GM19025 (cell line): ENCODE measurements around the gene L2HGDH.

Experiments
- ATAC-seq: cut with Tn5 transposase; IDR thresholded peaks from one replicate; pipeline ENCODE4 v1.9.1; 2021; ENCODE audit warnings: mild to moderate bottlenecking, low read depth, moderate library complexity; ENCODE audit not compliant: unreplicated experiment

L2HGDH gene

DNA sequence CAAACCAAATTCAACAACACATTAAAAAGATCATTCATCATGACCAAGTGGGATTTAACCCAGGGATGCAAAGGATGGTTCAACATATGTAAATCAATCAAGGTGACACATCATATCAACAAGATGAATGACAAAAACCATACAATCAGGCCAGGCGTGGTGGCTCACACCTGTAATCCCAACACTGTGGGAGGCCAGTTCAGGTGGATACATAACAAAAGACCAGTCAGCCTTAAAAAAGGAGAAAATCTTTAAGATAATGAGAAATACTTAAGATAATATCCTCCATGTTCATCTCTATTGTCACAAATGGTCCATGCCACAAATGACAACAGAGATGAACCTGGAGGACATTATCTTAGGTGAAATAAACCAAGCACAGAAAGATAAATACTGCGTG is 12.4 kb downstream of the L2HGDH start:
- ATAC-seq: no peak

DNA sequence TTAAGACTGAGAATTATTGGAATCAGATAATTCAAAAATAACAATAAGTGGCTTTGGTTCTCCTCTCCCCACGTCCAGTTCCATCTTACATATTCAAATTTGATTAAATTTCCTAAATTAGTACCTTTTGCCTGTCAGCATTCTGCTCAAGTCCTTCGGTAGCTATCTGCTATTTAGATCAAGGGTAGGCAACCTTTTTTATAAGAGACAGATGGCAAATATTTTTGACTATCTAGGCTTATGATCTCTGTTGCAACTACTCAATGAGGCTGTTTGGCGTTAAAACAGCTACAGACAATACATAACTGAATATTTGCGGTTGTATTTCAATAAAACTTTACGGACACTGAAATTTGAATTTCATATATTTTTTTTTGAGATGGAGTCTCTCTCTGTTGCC is 21.7 kb downstream of the L2HGDH start:
- ATAC-seq: no peak

DNA sequence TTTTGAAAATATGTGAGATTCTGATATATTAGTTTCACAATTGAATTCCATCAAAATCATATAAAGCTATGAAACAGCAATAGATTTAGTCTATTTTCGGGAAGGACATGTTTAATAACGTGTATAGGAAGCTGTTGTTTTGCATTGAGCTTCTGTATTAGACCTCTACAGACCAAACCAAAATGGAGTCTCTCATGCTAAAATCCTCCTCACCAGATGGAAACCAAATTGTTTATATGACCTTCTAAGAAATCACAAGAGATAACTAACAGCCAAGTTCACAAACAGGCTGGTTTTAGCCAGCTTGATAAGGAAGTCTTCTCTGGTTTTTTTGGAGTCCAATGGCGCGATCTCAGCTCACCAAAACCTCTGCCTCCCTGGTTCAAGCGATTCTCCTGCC is 23.9 kb downstream of the L2HGDH start:
- ATAC-seq: no peak

DNA sequence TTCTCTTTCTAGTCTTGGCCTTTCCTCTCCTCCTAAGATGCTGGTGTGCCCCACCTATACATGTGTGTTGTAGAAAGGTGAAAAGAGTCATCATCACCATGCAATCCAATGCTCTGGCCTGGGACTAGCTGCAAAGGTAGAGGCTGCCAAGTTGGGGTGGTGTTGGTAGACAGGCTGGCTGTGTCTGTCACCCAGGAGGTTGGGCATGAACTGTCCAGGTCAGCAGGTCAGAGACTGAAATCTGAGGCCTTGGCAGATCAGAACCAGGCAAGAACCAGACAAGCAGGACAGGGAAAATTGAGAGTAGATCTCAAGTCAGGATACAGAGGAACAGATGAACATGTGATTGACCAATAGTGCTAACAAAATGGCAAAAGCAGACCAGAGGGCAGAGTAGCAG is 26.2 kb downstream of the L2HGDH start:
- ATAC-seq: no peak

DNA sequence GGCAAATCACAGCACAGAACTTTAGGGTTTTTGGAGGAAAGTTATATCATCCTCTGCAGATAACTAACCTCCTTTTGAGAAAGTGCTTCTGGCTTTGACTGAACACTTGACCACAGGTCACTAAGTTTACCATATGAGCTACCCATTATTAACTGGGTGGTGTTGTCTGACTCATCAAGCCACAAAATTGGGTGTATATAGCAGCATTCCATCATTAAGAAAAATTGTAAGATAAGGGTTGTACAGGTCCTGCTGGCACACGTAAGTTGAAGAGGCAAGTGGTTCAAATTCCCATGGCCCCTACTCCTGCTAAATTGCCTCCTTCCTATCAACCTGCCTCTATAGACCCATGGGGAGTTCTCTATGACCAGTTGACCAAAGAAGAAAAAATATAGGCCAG is 39.5 kb downstream of the L2HGDH start:
- no peak for ATAC-seq

DNA sequence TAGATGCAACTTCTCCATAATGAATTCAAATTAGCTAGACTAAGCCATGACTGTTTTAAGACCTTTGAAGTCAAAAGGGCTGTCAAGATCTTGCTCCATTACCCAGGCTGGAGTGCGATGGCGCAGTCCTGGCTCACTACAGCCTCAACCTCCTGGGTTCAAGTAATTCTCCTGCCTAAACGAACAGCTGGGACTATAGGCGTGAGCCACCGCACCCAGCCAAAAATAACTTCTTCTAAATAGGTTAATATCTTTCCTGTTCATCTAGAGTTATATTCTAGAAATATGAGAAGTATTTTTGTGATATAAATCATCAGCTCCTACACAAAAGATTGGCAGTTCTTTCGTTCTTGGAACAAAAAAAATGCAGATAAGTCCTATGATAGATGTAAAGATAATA is 41.1 kb downstream of the L2HGDH start:
- no peak for ATAC-seq

DNA sequence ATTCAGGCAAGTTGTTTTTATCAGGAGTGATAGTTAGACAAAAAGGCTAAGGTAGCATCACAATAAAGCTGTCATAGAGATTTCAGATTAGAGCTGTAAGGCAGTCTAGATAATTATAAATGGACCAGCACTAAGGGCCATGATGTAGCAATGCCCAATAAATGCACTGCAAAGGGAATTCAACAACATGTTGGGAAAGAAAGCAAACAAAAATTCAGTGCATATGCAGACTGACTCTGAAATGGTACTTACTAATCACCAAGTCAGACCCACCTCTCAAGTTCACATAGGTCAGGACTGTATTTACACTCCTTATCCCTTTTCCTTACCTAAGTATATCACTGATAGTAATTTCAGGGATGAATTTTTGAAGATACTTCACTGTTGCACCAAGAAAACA is 47.0 kb downstream of the L2HGDH start:
- ATAC-seq: no peak

DNA sequence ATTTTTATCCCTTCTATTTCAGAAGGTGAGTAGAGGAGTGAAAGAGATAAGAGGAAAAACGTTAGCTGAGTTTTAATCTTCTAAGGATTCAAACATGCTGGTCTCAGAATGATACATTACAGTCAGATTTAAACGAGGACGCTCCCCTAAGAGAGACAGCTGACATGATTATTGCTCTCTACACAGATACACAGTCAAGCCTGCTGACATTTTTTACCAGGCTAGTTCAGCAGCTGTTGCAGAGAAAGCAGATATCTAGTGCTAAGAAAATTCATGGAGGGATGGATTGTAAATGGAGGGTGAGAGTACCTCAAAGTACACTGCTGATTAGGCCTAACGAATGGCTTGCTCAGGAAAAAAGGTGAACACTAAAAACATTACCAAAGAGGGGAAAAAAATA is 48.7 kb downstream of the L2HGDH start:
- ATAC-seq: no peak

DNA sequence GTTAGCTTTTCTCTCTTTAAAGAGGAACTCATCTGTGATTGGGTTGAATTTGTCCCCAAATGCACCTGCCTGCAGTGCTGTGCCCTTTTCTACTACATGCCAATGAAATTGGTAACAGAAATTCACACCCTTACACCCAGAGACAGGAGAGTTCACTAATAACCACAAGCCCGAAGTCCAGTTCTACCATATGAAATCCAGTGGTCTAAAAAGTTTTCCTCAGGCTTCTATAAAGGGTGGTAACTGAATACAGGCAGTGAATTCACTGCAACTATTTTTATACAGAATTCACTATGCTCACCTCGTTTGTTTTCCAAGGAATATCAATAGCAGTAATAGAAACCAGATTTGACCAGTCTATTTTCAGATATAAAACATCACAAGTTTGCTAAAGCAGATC is 49.2 kb downstream of the L2HGDH start:
- no peak for ATAC-seq

DNA sequence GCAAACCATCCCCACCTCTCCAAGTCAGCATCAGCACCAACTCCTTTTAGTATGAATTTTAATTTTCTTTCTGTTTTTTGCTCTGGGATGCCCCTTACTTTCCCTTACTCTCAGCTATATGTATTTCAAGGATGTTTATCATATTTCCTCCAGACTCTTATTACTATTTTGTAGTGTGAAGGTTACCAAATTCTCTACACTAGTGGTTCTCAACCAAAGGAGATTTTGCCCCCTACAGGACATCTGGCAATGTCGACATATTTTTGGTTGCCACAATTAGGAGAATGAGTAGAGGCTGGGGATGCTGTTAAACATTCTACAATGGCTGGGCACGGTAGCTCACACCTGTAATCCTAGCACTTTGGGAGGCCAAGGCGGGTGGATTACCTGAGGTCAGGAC is 51.5 kb downstream of the L2HGDH start:
- ATAC-seq: no peak

DNA sequence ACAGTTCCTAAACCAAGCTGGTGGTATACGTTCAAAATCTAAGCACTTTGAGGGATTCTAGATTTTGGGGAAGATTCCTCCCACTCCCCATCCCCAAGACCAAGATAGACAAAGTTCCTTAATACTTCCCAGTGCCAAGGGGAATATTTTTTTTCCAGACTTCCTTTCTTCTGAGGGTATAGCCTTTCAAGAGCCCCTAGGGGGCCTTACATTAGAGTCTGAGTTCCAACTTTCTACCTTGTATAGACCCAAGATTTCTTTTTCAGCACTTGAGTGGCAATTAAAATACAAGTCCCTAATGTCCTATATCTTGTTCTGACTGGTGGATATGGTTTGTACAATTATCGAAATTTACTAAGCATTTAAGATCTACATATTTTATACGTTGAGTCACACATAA is 52.0 kb downstream of the L2HGDH start:
- ATAC-seq: no peak

DNA sequence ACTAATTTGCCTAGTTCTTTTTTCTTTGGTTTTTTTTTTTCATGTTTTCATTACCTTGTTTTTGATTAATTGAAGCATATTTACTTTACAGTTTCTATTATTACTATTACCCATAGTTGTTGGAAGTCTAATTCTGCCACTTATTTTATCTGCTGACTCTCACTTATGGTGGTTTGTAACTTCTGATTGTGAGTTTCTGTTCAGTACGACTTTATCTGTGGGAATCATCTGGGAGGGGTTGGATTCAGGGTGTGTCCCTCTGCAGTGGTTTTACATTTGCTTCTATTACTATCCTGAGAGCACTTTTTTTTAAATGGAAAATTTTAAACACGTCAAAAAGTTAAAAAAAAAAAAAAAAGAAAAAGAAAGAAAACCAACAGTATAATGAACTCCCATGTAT is 54.3 kb downstream of the L2HGDH start:
- ATAC-seq: no peak

DNA sequence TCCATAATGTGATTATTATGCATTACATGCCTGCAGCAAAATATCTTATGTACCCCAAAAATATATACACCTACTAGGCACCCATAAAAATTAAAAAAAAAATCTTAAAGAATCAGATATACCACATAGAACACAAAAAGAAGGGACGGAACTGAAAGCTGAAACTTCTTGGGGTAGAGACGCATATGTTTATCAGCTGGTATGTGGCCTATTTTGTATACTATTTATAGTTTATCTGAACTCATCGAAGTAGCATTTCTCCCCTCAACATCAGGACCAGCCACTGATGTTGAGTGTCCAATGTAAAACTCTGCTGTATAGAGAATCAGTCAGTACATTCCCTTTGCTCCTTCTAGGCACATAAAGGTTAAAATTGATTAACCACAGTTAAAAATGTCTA is 57.8 kb downstream of the L2HGDH start:
- no peak for ATAC-seq

DNA sequence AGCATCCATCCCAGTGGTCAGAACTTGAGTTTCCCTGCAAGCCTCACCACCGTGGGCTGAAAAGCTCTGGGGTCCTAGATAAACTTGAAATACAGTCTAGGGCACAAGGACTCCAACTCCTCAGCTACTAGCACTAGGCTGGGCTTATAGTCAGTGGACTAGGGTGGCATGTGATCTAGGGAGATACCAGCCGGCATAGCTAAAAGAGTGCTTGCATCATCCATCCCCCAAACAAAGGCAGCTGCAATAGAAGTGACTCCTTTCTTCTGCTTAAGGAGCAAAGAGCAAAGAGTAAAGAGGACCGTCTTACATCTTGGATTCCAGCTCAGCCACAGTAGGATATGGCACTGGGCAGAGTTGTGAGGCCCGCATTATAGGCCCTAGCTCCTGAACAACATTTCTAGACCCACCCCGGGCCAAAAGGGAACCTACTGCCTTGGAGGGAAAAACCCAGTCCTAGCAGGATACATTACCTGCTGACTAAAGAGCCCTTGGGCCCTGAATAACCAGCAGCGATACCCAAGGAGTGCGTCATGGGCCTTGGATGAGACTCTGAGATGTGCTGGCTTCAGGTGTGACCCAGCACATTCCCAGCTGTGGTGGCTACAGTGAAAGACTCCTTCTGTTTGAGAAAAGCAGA is 62.8 kb downstream of the L2HGDH start:
- ATAC-seq: no peak

DNA sequence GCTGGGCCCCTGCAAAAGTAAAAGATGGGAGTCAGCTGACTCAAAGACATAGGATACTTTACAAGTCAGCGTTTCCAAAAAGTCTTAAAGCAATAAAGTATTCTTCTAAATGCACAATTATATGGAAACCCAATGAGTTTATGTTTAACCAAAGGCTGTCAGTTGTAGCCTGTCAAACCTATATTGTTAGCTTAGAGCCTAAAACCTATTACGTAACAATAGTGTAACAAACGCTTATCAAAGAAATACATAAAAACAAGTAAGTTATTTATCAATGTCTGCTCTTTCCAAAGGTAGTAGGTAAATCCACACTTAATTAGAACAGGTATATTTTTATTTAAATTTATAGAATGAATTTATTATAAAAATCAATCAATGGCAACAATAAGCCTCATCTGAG is 64.8 kb downstream of the L2HGDH start:
- no peak for ATAC-seq

DNA sequence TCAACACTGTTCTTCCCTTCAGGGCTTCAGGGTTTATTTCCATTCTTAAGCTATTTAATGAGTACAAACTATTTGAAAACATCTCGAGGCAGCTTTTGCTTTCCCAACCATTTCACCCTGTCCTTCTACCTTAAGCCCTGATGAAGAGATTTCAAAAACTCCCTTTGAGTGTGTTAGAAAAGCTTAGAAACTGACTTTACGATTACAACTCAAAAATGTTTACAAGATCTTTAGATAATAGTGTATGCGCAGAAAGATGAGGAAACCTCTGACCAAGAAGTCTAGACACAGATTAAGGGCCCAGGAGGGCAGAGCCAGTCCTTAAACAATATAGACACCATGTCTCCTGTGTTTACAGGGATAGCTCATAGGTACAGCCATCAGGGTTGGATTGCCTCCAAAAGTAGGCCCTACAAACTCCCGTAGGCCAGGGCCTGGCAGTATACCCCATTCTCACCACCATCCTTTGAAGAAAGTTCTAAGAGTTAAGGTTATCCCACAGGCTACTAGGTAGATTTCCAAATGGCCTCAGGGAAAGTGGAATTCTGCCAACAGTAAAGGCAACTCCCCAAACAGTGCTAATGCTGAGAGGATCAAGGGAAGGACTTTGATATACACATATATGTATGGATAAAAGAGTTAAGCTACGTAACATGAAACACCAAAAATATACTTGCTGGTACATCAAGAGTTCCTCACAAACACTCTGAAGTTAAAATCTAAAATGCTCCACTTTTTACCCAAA is 69.3 kb downstream of the L2HGDH start:
- ATAC-seq: no peak

DNA sequence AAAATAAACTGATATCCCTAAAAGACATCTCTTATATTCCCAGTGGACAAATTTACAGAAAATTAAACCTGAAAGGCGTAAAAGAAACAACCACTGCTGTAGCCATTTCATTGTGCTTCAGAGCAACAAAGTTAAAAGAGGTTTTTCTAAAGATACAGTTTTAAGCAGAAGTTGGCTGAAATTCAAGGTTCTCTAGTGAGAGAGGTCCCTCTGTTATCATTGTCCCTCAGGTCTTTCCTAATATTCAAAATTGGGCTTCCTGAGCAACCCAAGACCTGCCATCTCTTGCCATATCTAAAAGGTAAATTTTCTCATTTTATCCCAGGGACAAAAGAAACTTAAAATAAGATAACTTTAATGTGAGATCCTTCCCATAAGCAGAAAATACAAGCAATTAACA is 69.9 kb downstream of the L2HGDH start:
- no peak for ATAC-seq

DNA sequence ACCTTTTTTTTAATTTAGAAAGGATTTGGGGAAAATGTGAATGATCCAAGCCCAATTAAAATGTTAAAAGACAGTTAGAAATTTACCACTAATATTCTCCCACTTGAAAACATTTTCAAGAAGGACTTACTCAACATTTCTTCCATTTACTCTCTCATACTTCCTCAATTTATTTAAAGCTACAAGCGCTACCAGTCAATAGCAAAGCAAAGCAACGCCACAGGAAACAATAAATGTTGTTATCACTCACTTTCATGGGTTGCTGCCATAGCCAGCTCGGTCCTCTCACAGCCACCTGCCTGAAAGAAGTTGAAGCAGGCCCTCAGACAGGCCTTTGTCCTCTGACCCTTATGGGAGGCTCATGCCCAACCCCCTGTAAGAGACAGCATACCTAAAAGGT is 74.6 kb downstream of the L2HGDH start:
- no peak for ATAC-seq

DNA sequence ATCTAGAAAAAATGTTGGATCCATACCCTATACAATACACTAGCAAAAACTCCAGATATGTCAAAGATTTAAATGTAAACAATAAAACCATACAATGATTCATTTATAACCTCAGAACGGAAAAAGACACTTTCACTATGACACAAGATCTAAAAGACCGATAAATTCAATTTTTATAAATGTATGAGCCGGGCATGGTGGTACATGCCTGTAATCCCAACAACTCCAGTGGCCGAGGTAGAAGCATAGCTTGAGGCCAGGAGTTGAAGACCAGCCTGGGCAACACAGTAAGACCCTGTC is 78.1 kb downstream of the L2HGDH start:
- ATAC-seq: no peak

DNA sequence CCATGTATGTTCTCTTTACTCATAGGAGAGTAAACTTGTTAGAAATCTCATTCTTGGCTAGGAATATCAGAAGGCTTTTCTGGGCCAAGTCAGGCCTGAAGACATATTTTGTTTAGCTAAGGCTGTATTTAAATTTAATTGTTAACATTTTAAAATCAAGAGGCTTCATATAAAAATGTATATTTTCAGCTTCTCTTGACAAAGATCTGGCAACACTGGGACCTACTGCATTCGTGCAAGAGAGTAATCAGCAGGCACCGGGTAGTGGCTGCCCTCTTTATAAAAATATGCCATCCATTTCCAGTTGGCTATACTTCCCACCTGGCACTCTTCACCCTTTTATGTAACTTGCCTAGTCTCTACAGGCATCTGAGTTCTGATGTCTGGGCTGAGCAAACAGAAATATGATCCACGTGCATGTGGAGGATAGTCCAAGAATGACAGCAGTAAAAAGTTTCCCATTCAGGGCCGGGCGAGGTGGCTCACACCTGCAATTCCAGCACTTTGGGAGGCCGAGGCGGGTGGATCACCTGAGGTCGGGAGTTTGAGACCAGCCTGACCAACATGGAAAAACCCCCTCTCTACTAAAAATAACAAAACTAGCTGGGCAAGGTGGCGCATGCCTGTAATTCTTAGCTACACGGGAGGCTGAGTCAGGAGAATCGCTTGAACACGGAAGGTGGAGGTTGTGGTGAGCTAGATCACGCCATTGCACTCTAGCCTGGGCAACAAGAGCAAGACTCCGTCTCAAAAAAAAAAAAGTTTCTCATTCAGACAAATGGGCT is 78.7 kb downstream of the L2HGDH start:
- no peak for ATAC-seq

DNA sequence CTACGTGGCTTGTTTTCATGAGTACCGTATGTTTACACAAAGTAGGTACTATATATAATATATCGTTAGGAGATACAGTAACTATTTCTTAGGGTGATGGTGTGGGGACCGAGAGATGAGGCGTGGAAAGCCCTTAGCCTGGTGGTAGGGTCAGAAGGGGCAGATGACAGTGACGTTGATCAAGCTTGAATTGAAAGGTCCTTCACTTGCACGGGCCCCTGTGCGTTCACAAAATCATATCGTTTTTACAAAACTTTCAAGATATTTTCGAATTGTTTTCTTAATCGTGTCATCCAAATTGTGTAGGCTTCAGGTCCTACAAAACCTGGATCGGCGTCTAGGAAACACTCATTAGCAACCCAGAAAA is 79.8 kb downstream of the L2HGDH start:
- ATAC-seq: no peak
